Measurements from ENCODE around the gene TAF8. TPM values are rescaled to one million over a fixed set of nuclear protein-coding genes. Genes with fewer than 3 reads are reported as not detected.

Gene TAF8
- total and polyA plus RNA-seq, 10 of the 15 experiments (the other 5 are each of a cell fraction or from before 2014, with no cell fraction given), result 11.7 to 30.9 (median 19.9) TPM

DNA sequence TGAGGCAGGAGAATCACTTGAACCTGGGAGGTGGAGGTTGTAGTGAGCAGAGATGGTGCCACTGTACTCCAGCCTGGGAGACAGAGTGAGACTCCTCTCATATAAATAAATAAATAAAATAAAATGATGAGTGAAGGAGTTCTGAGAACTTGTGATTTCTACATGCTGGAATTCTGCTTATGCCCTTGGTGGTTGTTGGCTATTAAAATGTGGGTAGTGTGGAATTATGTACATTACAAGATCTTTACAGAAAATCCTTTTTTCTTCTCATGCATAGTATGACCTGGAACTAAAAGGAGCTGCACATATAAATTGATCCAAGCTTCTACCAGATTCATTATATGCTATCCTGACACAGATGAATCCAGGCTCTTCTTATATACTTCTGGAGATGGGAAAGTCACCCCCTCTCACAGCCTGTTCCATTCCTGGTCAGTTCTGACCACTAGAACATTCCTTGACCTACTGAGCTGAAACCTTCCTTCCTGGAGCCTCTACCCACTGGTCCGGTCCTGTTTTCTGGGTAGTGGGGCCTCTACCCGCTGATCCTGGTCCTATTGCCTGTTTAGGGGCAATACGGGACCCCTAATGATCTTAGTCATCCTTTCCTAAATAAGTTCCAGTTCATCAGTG is 37.7 kb upstream of the TAF8 start:
- H3K79me2 ChIP-seq (ENCODE audit: control insufficient read depth, insufficient read depth, low read length), result no peaks in the 10 kb centered on the region
- SMC1A ChIA-PET (ENCODE audit: uncharacterized antibody, unreplicated experiment), result no interaction called here
- H3K9me3 ChIP-seq (replicated peaks; ENCODE audit: control insufficient read depth, insufficient read depth, low read length), result no peaks in the 10 kb centered on the region
- H3K4me3 ChIP-seq, result no peak overlapping the region
- intact Hi-C loops (cut with micrococcal nuclease; ENCODE audit: unreplicated experiment), result no loop called here
- no peaks in the 10 kb centered on the region; a peak in 1 of 4 replicates for H3K36me3 ChIP-seq (ENCODE audit: control insufficient read depth in 2 of 2, insufficient read depth in 2 of 2, low read length in 1 of 2)
- 100% methylated on average over 3 of the region's 3 CpGs for WGBS (ENCODE audit: insufficient coverage, insufficient replicate concordance, low lambda C conversion rate, missing lambda C conversion rate)
- no peak for TF ChIP-seq RAD21 (IDR thresholded peaks at IDR 0.05; ENCODE audit: insufficient read depth, low read depth, low read length)
- TF ChIP-seq NFIC (IDR thresholded peaks at IDR 0.05; ENCODE audit: low read depth, low read length), result no peak
- TF ChIP-seq CEBPZ (IDR thresholded peaks at IDR 0.05; ENCODE audit: low read depth, low read length), result no peak
- no peak for TF ChIP-seq TARDBP (IDR thresholded peaks at IDR 0.05; ENCODE audit: borderline replicate concordance)
- TF ChIP-seq ZZZ3 (IDR thresholded peaks at IDR 0.05; ENCODE audit: control insufficient read depth, insufficient read length, low read depth), result no peak
- TF ChIP-seq POLR2AphosphoS2 (IDR thresholded peaks at IDR 0.05; ENCODE audit: low read depth, low read length), result no peak
- TF ChIP-seq MXI1 (IDR thresholded peaks at IDR 0.05; ENCODE audit: low read depth, low read length), result no peak
- no peak for TF ChIP-seq TCF7 (IDR thresholded peaks at IDR 0.05; ENCODE audit: borderline replicate concordance)
- TF ChIP-seq POLR2AphosphoS5 (IDR thresholded peaks at IDR 0.05; ENCODE audit: low read length), result no peak
- TF ChIP-seq BMI1 (IDR thresholded peaks at IDR 0.05; ENCODE audit: borderline replicate concordance), result no peak
- TF ChIP-seq ESRRA (IDR thresholded peaks at IDR 0.05; ENCODE audit: low read length), result no peak
- TF ChIP-seq, protein P1, sequence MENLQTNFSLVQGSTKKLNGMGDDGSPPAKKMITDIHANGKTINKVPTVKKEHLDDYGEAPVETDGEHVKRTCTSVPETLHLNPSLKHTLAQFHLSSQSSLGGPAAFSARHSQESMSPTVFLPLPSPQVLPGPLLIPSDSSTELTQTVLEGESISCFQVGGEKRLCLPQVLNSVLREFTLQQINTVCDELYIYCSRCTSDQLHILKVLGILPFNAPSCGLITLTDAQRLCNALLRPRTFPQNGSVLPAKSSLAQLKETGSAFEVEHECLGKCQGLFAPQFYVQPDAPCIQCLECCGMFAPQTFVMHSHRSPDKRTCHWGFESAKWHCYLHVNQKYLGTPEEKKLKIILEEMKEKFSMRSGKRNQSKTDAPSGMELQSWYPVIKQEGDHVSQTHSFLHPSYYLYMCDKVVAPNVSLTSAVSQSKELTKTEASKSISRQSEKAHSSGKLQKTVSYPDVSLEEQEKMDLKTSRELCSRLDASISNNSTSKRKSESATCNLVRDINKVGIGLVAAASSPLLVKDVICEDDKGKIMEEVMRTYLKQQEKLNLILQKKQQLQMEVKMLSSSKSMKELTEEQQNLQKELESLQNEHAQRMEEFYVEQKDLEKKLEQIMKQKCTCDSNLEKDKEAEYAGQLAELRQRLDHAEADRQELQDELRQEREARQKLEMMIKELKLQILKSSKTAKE (IDR thresholded peaks at IDR 0.05; ENCODE audit: low read depth, poor library complexity, severe bottlenecking), result no peak
- no peak for TF ChIP-seq MTA2 (IDR thresholded peaks at IDR 0.05; ENCODE audit: low read depth)
- TF ChIP-seq ATF7 (IDR thresholded peaks at IDR 0.05; ENCODE audit: low read depth), result no peak
- no peak for TF ChIP-seq TCF3 (IDR thresholded peaks at IDR 0.05; ENCODE audit: borderline replicate concordance, insufficient read depth, low read depth, low read length)
- TF ChIP-seq CBX3 (IDR thresholded peaks at IDR 0.05; ENCODE audit: borderline replicate concordance, low read depth), result no peak
- no peak for TF ChIP-seq NBN (IDR thresholded peaks at IDR 0.05)
- no peak for TF ChIP-seq RCOR1 (conservative IDR thresholded peaks at IDR 0.05; ENCODE audit: low read depth, low read length)
- no peak for TF ChIP-seq CBFB (IDR thresholded peaks at IDR 0.05; ENCODE audit: low read depth)
- no peak overlapping the region for H3K9ac ChIP-seq (ENCODE audit: control insufficient read depth, insufficient read depth, low read length)
- no peaks in the 10 kb centered on the region for H4K20me1 ChIP-seq (ENCODE audit: control insufficient read depth, insufficient read depth)
- POLR2A ChIA-PET, result no interaction called here
- no peak overlapping the region for H3K27ac ChIP-seq (ENCODE audit: control insufficient read depth, insufficient read depth)
- DNase-seq (ENCODE audit: low read depth, low spot score) (no peak), ATAC-seq (no peak), FAIRE-seq (no peak)
- peaks cover 21% of the 10 kb centered on the region for H3K4me1 ChIP-seq (ENCODE audit: control insufficient read depth, insufficient read depth, low read length)
- in situ Hi-C loops (cut with MboI), result no loop called here
- no peak overlapping the region for H3K4me2 ChIP-seq (ENCODE audit: control insufficient read depth, insufficient read depth)
- CTCF ChIA-PET, result interaction anchor here (1.1 kb wide), 2 partner anchors 9 to 13 kb away, joined by 3 to 4 read pairs; no protein-coding TSS in a partner anchor
- H3K27me3 ChIP-seq (replicated peaks in 1 of 2; ENCODE audit: control insufficient read depth in 2 of 2, insufficient read depth in 2 of 2, low read length in 1 of 2), result no peaks in the 10 kb centered on the region
- no peak overlapping the region for H2AFZ ChIP-seq (ENCODE audit: control insufficient read depth, low read depth, low read length)
- no TSS peak for BruUV-seq (replicated peaks)
- RAD21 ChIA-PET (ENCODE audit: unreplicated experiment), result no interaction called here

Measured in GM12878 (cell line).